DMS53 (cell line): ENCODE results near the gene LLPH.
"Not testable (repeated sequence)": the region's sequence is repeated elsewhere in the genome, so short reads cannot be mapped to it uniquely, and the experiment has no call there.

Experiments used
- DNase-seq: peaks from one replicate; lab custom pipeline; 2025; lab: John Stamatoyannopoulos, UW

LLPH gene

DNA sequence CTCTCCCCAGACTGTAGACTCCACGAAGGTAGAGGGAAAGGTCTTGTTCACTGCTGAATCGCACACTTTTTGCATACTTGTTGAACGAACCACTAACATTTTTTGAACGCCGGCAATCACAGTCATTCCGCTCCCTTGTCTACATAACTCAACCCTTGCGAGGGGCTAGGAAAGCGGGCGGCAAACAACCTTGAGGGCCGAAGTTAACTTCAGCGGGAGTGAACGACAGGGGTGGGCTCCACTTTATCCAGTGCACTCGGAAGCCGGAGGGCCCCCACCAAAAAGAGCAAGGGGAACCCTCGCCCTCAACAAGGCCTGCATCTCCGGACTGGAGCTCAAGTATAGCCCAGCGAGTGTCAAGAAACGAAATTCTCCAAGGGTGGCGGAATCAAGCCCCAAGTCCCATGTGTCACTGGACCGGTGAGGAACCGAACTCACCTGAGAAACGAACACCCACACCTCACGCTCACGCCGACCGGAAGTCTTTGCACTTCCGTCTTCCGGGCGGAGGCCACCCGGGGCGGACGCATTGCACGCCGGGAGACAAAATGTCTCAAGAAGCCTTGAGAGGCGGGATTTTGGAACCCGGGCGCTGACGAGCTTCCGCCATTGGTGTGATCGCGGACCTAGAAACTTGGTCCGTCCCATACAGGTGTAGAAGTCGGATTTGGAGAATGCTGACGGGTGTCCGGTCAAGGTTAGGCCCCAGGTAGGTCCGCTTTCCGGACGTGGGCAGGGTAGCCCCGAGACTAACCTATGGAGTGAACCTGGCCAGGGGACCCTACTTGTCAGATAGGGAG, at the start of gene LLPH:
TSS of gene LLPH (minus strand) at position 484 of the 800 bp plus-strand sequence. CDS start 1,644 bp downstream, outside the sequence.
- peak; percentile 98 for DNase-seq

DNA sequence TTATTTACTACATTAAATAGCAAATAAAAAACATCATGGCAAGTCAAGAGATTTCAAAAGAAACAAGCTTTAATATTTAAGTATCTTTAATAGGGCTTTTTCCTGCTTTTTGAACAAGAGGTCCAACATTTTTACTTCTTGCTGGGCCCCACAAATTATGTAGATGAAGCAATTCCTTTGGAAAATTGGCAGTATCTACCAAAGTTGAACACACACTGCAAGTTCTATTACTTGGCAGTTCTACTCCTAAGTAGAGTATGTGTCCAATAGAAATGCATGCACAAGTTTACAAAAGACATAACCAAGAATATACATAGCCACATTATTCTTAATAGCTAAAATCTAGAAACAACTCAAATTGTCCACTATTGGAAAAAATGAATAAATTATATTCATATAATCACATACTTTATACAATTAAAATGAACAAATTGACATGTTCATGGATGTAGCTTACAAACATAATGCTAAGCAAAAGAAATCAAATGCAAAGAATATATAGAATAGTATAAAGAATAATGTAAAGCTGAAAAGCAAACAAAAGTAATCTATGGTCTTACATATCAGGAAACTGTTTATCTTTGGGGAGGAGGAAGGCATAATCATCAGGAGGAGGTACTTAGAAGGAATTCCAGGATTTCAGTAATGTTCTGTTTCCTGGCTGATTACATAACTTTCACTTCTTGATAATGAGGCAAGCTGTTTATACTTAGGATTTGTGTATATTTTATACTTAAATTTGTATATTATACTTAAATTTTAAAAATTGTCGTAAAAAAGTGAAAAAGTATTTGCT, 45.8 kb upstream of the LLPH start:
- no peak for DNase-seq

- not testable (repeated sequence) for DNase-seq
Observed at GRCh38 chr12:66174391-66175325, 44.1 kb upstream of the LLPH start.

DNA sequence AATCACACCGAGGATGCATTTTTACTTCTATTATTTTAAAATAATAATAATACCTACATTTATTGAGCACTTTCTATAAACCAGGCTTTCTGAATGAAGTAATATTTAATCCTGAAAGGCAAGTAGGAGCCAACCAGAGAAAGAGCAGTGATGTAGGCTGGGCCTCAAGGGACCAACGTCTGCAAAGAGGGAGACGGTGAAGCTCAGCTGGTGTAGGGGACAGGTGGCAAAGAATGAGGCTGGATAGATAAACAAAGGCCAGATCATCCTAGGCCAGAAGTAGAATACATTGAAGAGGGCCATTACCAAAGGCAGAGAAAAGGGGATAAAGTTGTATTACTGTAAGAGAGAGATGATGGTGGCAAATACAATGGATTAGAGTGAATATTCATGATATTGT, 40.1 kb upstream of the LLPH start:
- DNase-seq = peak; percentile 35

DNA sequence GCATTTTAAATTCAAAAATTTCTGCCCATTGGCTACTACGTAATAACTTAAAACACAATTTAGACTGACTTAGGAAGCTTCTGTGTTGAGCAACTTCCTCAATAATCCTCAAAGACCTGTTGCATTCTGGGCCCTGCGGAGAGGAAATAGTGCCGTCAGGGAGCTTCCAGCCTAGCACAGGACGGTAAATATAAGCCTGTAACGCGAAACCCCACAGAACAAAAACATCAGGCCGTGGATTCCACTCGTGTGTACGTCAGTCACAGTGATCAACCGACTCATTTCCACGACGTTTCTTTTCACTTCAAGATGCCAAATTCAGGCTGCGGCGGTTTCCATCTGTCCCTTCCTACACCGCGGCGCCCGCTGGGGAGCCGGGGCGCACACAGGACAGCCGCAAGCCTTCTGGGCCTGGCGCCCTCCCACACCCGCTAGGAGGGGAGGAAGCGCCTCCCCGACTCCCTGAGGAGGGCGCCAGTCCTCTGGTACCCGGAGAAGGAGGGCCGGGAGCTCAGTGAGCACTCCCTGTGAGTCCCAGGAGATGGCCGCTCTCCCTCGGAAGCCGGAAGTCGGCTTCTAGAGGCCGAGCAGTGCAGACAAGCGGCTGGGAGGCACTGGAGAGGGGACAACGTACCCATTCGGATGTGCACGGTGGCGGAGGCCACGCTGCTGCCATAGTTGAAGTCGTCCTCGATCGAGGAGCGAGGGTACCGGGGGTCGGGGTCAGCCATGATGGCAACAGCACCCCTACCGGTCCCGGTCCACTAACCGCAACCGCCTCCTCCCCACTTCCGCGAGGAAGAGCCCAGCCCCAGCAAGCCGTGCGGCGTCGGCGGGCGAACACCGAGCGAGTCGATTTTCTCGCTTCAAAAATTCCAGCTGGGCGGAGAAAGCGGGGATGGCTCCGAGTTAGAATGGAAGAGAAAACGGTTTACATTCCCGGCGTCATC, 38.9 kb upstream of the LLPH start, which contains the start of gene TMBIM4:
TSS of gene TMBIM4 (minus strand) at position 776 of the 950 bp plus-strand sequence. CDS start at position 731, 45 bp downstream.
- peak; percentile 98 for DNase-seq

DNA sequence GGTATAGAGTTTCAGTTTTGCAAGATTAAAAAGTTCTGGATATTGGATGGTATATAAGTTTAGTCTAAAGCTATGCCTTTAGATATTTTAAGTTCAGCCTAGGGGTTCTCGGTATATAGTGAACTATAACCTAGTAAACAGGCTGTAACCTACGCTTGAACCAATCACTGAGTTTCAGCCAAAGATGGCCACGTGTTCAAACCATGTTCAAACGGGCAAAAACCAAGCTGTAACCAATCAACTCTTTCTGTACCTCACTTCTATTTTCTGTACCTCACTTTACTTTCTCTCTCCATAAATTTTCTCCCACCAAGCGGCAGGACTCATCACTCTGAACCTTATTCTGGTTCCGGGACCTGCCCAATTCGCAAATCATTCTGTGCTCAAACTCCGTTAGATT, 37.9 kb upstream of the LLPH start:
- no peak for DNase-seq

- no peak for DNase-seq
Observed at GRCh38 chr12:66166561-66166960, 36.0 kb upstream of the LLPH start.

DNA sequence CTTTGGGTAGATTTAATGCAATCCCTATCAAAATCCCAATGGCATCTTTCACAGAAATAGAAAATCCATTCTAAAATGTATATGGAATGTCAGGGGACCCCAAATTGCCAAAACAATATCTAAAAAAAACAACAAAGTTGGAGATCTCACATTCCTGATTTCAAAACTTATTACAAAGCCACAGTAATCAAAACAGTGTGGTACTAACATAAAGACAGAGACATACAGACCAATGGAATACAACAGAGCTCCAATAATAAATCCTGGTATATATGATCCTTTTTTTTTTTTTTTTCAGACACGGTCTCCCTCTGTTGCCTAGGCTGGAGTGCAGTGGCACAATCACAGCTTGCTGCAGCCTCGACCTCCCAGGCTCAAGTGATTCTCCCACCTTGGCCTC, 34.6 kb upstream of the LLPH start:
- no peak for DNase-seq

DNA sequence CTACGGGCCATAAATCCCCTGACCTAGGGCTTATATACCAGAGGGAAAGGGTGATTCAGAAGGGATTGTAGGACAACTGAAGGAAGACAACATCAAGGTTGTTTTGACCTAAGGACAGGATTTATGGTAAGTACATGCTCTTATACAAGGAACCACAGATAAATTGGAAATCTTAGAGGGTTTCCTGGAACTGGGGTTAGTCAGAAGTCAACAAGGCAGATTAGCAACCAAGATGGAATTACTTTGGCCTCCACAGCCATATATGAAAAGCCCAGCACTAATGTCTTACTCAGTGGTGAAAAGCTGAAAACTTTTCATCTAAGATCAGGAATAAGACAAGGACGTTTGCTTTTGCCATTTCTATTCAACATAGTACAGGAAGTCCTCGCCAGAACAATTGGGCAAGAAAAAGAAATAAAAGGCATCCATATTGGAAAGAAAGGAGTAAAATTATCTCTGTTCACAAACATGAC, 33.8 kb upstream of the LLPH start:
- no peak for DNase-seq

DNA sequence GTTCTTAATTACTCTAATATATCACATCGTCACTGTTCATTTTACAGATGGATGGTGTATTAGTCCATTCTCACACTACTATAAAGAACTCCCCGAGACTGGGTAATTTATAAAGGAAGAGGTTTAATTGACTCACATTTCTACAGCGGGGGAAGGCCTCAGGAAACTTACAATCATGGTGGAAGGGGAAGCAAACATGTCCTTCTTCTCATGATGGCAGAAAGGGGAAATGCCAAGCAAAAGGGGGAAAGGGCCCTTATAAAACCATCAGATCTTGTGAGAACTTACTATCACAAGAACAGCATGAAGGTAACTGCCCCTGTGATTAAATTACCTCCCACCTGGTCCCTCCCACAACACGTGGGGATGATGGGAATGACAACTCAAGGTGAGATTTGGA, 32.7 kb upstream of the LLPH start:
- DNase-seq = no peak

GRCh38 chr12:66162701-66163100, 32.2 kb upstream of the LLPH start:
- DNase-seq = no peak

DNA sequence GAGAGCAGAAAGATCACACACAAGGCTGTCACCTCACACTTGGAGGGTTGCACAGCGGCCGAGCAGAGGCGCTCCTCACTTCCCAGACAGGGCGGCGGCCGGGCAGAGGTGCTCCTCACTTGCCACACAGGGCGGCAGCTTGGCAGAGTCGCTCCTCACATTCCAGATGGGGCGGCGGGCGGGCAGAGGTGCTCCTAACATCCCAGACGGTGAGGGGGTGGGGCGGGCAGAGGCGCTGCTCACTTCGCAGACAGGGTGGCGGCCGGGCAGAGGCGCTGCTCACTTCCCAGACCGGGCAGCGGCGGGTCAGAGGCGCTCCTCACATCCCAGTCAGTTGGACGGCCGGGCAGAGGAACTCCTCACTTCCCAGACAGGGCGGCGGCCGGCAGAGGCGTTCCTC, 30.2 kb upstream of the LLPH start:
- no peak for DNase-seq

DNA sequence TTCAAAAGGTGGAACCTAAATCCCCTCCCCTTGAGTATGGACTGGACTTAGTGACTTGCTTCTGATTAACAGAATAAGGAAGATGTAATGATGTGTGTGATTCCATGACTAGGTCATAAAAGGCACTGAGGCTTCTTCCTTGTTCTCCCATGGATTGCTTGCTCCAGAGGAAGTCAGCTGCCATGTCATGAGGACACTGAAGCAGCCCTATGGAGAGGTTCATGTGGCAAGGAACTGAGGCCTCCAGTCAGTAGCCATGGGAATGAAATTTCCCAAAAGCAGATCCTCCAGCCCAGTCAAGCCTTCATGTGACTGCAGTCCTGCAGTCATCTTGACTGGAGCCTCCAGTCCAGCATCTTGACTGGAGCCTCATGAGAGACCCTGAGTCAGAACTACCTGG, 28.6 kb upstream of the LLPH start:
- DNase-seq = no peak

DNA sequence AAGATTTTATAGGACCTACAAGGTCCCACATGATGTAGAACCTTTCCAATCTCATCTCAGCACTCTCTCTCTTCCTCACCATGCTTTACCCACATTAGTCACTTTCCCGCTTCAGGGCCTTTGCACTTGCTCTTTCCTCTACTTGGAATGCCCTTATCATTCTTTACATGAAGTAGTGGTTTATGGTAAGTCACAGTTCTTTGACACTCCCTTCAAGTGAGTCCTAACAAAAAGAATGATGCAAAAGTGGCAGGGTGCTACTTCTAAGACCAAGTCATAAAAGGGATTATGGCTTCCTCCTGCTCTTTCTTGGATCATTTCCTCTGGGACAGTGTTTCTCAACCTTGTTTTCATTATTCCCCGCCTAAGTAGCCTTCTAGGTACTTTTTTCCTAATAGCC, 26.1 kb upstream of the LLPH start:
- DNase-seq = no peak

GRCh38 chr12:66154776-66155175, 24.2 kb upstream of the LLPH start:
- no peak for DNase-seq

- no peak for DNase-seq
Observed at GRCh38 chr12:66152732-66153131, 22.2 kb upstream of the LLPH start.

- peak; percentile 18 for DNase-seq
Observed at GRCh38 chr12:66149702-66150398, 19.3 kb upstream of the LLPH start.

DNA sequence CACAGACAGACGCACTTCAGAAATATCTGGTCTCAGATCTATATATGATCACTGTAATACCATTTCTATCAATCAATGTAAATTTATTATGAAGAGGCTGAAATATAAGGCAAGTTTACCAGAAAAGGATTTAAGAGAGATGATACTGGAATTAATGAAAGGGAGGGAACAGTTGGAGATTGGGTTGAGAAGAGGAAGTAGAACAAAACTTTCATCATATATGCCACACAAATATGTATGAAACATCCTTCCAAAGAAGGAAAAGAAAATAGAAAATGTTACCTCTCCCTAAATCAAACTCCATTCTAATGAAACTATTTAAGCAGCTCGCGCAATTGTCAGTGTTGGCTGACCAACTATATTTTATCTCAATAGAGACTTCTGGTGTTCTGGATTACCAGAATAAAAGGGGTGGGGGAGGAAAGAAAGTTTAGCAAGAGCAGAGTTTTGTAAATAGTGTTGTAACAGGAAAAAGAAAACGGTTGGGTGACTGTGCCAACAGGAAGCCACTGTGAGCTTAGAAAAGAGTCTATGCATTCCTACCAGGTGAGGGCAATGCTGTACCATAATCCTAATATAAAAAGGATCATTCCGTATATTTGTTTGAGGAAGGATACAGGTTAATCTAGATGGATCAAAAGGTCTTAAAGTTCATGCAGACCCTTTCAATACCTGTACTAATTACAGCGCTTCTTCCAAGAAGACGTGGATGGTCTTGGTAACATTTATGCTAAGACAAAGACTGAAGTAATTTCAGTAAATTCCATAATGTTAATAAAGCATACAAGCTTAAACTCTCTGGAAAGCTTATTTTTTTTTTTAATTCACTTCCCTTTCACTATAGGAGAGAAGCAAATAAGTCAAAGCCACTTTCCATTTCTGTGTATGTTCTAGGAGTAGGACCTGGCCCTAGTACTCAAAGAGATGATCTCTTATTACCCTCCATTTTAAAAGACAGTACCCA, 14.5 kb upstream of the LLPH start:
- DNase-seq = peak; percentile 82

GRCh38 chr12:66143868-66144267, 13.3 kb upstream of the LLPH start:
- DNase-seq = no peak
